Measurements from ENCODE around the gene GJD4. TPM values are rescaled to one million over a fixed set of nuclear protein-coding genes. Genes with fewer than 3 reads are reported as not detected.

Gene GJD4
- total RNA-seq, 2 experiments from 2014 or later: not detected

- intact Hi-C loops (cut with micrococcal nuclease; ENCODE audit: unreplicated experiment): loop anchor here (10.0 kb wide), 1 partner anchor 234 kb away; the partner anchor contains the start of gene CCNY
- Histone ChIP-seq H3K4me3 (ENCODE audit: low read depth, low read length, poor library complexity, severe bottlenecking) (no peak overlapping the region), H3K27ac (ENCODE audit: low read depth, low read length, poor library complexity, severe bottlenecking) (no peak overlapping the region), H4K20me1 (ENCODE audit: insufficient read depth, low read length) (no peaks in the 10 kb centered on the region), H3K9me3 (ENCODE audit: low read length) (no peaks in the 10 kb centered on the region), H3K4me2 (ENCODE audit: low read length) (no peak overlapping the region), H3K79me2 (ENCODE audit: insufficient read depth, low read depth, low read length) (no peaks in the 10 kb centered on the region), H3K9me2 (ENCODE audit: insufficient read depth, low read length) (no peaks in the 10 kb centered on the region), H3K36me3 (ENCODE audit: insufficient read depth, low read length) (peaks cover 7% of the 10 kb centered on the region; the same call in 1 of the 2 replicates), H2AFZ (ENCODE audit: low read length) (no peak overlapping the region), H3K4me1 (ENCODE audit: insufficient read depth, low read length, poor library complexity, severe bottlenecking) (peaks cover 18% of the 10 kb centered on the region)
- POLR2A ChIA-PET: no interaction called here
- BruUV-seq (replicated peaks): no TSS peak
- CTCF ChIA-PET (ENCODE audit: unreplicated experiment): no interaction called here
- TF ChIP-seq, protein P1, sequence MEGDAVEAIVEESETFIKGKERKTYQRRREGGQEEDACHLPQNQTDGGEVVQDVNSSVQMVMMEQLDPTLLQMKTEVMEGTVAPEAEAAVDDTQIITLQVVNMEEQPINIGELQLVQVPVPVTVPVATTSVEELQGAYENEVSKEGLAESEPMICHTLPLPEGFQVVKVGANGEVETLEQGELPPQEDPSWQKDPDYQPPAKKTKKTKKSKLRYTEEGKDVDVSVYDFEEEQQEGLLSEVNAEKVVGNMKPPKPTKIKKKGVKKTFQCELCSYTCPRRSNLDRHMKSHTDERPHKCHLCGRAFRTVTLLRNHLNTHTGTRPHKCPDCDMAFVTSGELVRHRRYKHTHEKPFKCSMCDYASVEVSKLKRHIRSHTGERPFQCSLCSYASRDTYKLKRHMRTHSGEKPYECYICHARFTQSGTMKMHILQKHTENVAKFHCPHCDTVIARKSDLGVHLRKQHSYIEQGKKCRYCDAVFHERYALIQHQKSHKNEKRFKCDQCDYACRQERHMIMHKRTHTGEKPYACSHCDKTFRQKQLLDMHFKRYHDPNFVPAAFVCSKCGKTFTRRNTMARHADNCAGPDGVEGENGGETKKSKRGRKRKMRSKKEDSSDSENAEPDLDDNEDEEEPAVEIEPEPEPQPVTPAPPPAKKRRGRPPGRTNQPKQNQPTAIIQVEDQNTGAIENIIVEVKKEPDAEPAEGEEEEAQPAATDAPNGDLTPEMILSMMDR (conservative IDR thresholded peaks at IDR 0.05; ENCODE audit: low read length): no peak
- TF ChIP-seq EZH2phosphoT487 (IDR thresholded peaks at IDR 0.05; ENCODE audit: borderline replicate concordance, low read depth, low read length): no peak
- DNase-seq (ENCODE audit: low spot score): no peak
These were observed 36.6 kb upstream of the GJD4 start for GRCh38 chr10:35568483-35569015.

GRCh38 chr10:35569111-35569707, 35.9 kb upstream of the GJD4 start:
- H3K9me2 ChIP-seq (ENCODE audit: insufficient read depth, low read length): no peaks in the 10 kb centered on the region
- BruUV-seq (replicated peaks): no TSS peak
- ChIA-PET CTCF (ENCODE audit: unreplicated experiment) (no interaction called here), POLR2A (no interaction called here)
- H3K79me2 ChIP-seq (ENCODE audit: insufficient read depth, low read depth, low read length): no peaks in the 10 kb centered on the region
- H3K27ac ChIP-seq (ENCODE audit: low read depth, low read length, poor library complexity, severe bottlenecking): no peak overlapping the region
- no peak overlapping the region for H2AFZ ChIP-seq (ENCODE audit: low read length)
- H3K4me1 ChIP-seq (ENCODE audit: insufficient read depth, low read length, poor library complexity, severe bottlenecking): peaks cover 11% of the 10 kb centered on the region
- intact Hi-C loops (cut with micrococcal nuclease; ENCODE audit: unreplicated experiment): loop anchor here (10.0 kb wide), 1 partner anchor 234 kb away; the partner anchor contains the start of gene CCNY
- no peak overlapping the region for H3K4me2 ChIP-seq (ENCODE audit: low read length)
- no peaks in the 10 kb centered on the region for H4K20me1 ChIP-seq (ENCODE audit: insufficient read depth, low read length)
- peaks cover 7% of the 10 kb centered on the region; the same call in 1 of the 2 replicates for H3K36me3 ChIP-seq (ENCODE audit: insufficient read depth, low read length)
- H3K4me3 ChIP-seq (ENCODE audit: low read depth, low read length, poor library complexity, severe bottlenecking): no peak overlapping the region
- no peak for DNase-seq (ENCODE audit: low spot score)
- H3K9me3 ChIP-seq (ENCODE audit: low read length): no peaks in the 10 kb centered on the region
- no peak for TF ChIP-seq EZH2phosphoT487 (IDR thresholded peaks at IDR 0.05; ENCODE audit: borderline replicate concordance, low read depth, low read length)
- TF ChIP-seq, protein P1 (conservative IDR thresholded peaks at IDR 0.05; ENCODE audit: low read length): no peak

- Histone ChIP-seq H2AFZ (ENCODE audit: low read length) (no peak overlapping the region), H3K79me2 (ENCODE audit: insufficient read depth, low read depth, low read length) (no peaks in the 10 kb centered on the region), H4K20me1 (ENCODE audit: insufficient read depth, low read length) (no peaks in the 10 kb centered on the region), H3K4me1 (ENCODE audit: insufficient read depth, low read length, poor library complexity, severe bottlenecking) (peaks cover 5% of the 10 kb centered on the region), H3K4me2 (ENCODE audit: low read length) (no peak overlapping the region), H3K9me2 (ENCODE audit: insufficient read depth, low read length) (no peaks in the 10 kb centered on the region), H3K9me3 (ENCODE audit: low read length) (no peaks in the 10 kb centered on the region), H3K36me3 (ENCODE audit: insufficient read depth, low read length) (peaks cover 8% of the 10 kb centered on the region; the same call in 1 of the 2 replicates), H3K27ac (ENCODE audit: low read depth, low read length, poor library complexity, severe bottlenecking) (no peak overlapping the region), H3K4me3 (ENCODE audit: low read depth, low read length, poor library complexity, severe bottlenecking) (no peak overlapping the region)
- BruUV-seq (replicated peaks): no TSS peak
- ChIA-PET CTCF (ENCODE audit: unreplicated experiment) (no interaction called here), POLR2A (no interaction called here)
- no peak for DNase-seq (ENCODE audit: low spot score)
- intact Hi-C loops (cut with micrococcal nuclease; ENCODE audit: unreplicated experiment): loop anchor here (10.0 kb wide), 1 partner anchor 235 kb away; the partner anchor contains the start of gene CCNY
- TF ChIP-seq EZH2phosphoT487 (IDR thresholded peaks at IDR 0.05; ENCODE audit: borderline replicate concordance, low read depth, low read length): no peak
- TF ChIP-seq, protein P1 (conservative IDR thresholded peaks at IDR 0.05; ENCODE audit: low read length): no peak
These were observed 35.3 kb upstream of the GJD4 start for GRCh38 chr10:35569836-35570235.
